Right lung (tissue), 5 donors: ENCODE results near the gene TMEM156. TPM values are rescaled to one million over a fixed set of nuclear protein-coding genes. Genes with fewer than 3 reads are reported as not detected.
"Not testable (repeated sequence)": the region's sequence is repeated elsewhere in the genome, so short reads cannot be mapped to it uniquely, and the experiment has no call there.

Source experiments
- DNase-seq, 2 donors: peaks; one replicate each; pipeline ENCODE4 v3.0.0-alpha.2; 2013
- polyA plus RNA-seq, 5 donors: library from polyadenylated mRNA; unstranded; fragments of 120-200 nt; gene quantifications; one replicate each; pipeline versions ENCODE4 v1.2.1 to v1.2.3, GENCODE V29; 2013; ENCODE audit warnings: inconsistent platforms in 1 of 5, low replicate concordance in 1 of 5; ENCODE audit not compliant: insufficient read length in 5 of 5, insufficient read depth in 1 of 5

Gene TMEM156
- polyA plus RNA-seq, 5 donors: 0.23 to 0.98 (median 0.63) TPM

GRCh38 chr4:38958453-38959190 lies 73.6 kb downstream of the TMEM156 start:
- DNase-seq: peak in 1 of 2 donors; percentile 19

- DNase-seq: no peak
Measured at GRCh38 chr4:38957893-38958292, 74.3 kb downstream of the TMEM156 start.

- no peak for DNase-seq
Measured at GRCh38 chr4:38957261-38957815, 74.9 kb downstream of the TMEM156 start.

- DNase-seq: no peak
Measured at GRCh38 chr4:38955957-38956356, 76.3 kb downstream of the TMEM156 start.

- no peak for DNase-seq
Measured at GRCh38 chr4:38954727-38955126, 77.5 kb downstream of the TMEM156 start.

- no peak for DNase-seq
Measured at GRCh38 chr4:38952017-38952416, 80.2 kb downstream of the TMEM156 start.

GRCh38 chr4:38951598-38951997 lies 80.6 kb downstream of the TMEM156 start:
- DNase-seq: no peak

GRCh38 chr4:38950734-38951133 lies 81.5 kb downstream of the TMEM156 start:
- no peak for DNase-seq

- DNase-seq: no peak
Measured at GRCh38 chr4:38950159-38950558, 82.0 kb downstream of the TMEM156 start.

- no peak for DNase-seq
Measured at GRCh38 chr4:38949411-38950051, 82.7 kb downstream of the TMEM156 start.

GRCh38 chr4:38948551-38948950 lies 83.7 kb downstream of the TMEM156 start:
- DNase-seq: no peak

- no peak for DNase-seq
Measured at GRCh38 chr4:38946919-38947318, 85.3 kb downstream of the TMEM156 start.

GRCh38 chr4:38944440-38944839 lies 87.8 kb downstream of the TMEM156 start:
- DNase-seq: no peak

- DNase-seq: peak; percentile 52 to 61
Measured at GRCh38 chr4:38943343-38943742, 88.9 kb downstream of the TMEM156 start.

- DNase-seq: not testable (repeated sequence)
Measured at GRCh38 chr4:38941906-38942305, 90.3 kb downstream of the TMEM156 start.

GRCh38 chr4:38940476-38940875 lies 91.7 kb downstream of the TMEM156 start:
- no peak for DNase-seq

- DNase-seq: no peak
Measured at GRCh38 chr4:38939165-38939564, 93.0 kb downstream of the TMEM156 start.

- no peak for DNase-seq
Measured at GRCh38 chr4:38935391-38936073, 96.7 kb downstream of the TMEM156 start.

GRCh38 chr4:38931125-38931524 lies 101.1 kb downstream of the TMEM156 start:
- no peak for DNase-seq

- no peak for DNase-seq
Measured at GRCh38 chr4:38930707-38931106, 101.5 kb downstream of the TMEM156 start.

- no peak for DNase-seq
Measured at GRCh38 chr4:38930204-38930603, 102.0 kb downstream of the TMEM156 start.

GRCh38 chr4:38928974-38929373 lies 103.2 kb downstream of the TMEM156 start:
- DNase-seq: no peak

- DNase-seq: no peak
Measured at GRCh38 chr4:38928568-38928967, 103.6 kb downstream of the TMEM156 start.
